ENCODE data around the gene NCF4.

Gene NCF4

GRCh38 chr22:36860821-36861659 is at the start of gene NCF4:
Gene NCF4, plus strand, starts transcription at chr22:36861006. Its CDS starts 166 bp downstream, at chr22:36861172.
- peak; percentile 76 for DNase-seq

GRCh38 chr22:36811094-36811800 is 49.6 kb upstream of the NCF4 start:
- no peak for DNase-seq

- DNase-seq: no peak
Observed at GRCh38 chr22:36814801-36815200, 46.0 kb upstream of the NCF4 start.

GRCh38 chr22:36815558-36816338 is 45.1 kb upstream of the NCF4 start:
- DNase-seq: no peak

GRCh38 chr22:36816339-36816635 is 44.5 kb upstream of the NCF4 start:
- no peak for DNase-seq

- DNase-seq: no peak
Observed at GRCh38 chr22:36816636-36817524, 43.9 kb upstream of the NCF4 start, which contains the start of gene PVALB. Gene PVALB, minus strand, starts transcription at chr22:36817035. Its CDS starts 30 bp downstream, at chr22:36817005.

- DNase-seq: no peak
Observed at GRCh38 chr22:36817525-36817848, 43.3 kb upstream of the NCF4 start.

- DNase-seq: peak; percentile 31
Observed at GRCh38 chr22:36818010-36818642, 42.7 kb upstream of the NCF4 start.

- no peak for DNase-seq
Observed at GRCh38 chr22:36819112-36819511, 41.7 kb upstream of the NCF4 start.

GRCh38 chr22:36822581-36822980 is 38.2 kb upstream of the NCF4 start:
- DNase-seq: no peak

GRCh38 chr22:36823186-36823839 is 37.5 kb upstream of the NCF4 start:
- no peak for DNase-seq

- no peak for DNase-seq
Observed at GRCh38 chr22:36824655-36825054, 36.2 kb upstream of the NCF4 start.

- DNase-seq: no peak
Observed at GRCh38 chr22:36826262-36826661, 34.5 kb upstream of the NCF4 start.

- no peak for DNase-seq
Observed at GRCh38 chr22:36828815-36829214, 32.0 kb upstream of the NCF4 start.

GRCh38 chr22:36829370-36830002 is 31.3 kb upstream of the NCF4 start:
- DNase-seq: no peak

GRCh38 chr22:36830601-36831000 is 30.2 kb upstream of the NCF4 start:
- DNase-seq: no peak

- no peak for DNase-seq
Observed at GRCh38 chr22:36831206-36831605, 29.6 kb upstream of the NCF4 start.

- no peak for DNase-seq
Observed at GRCh38 chr22:36831717-36832116, 29.1 kb upstream of the NCF4 start.

- no peak for DNase-seq
Observed at GRCh38 chr22:36833073-36833472, 27.7 kb upstream of the NCF4 start.

- no peak for DNase-seq
Observed at GRCh38 chr22:36835903-36836302, 24.9 kb upstream of the NCF4 start.

Measured in activated effector memory CD4-positive, alpha-beta T cell treated with anti-CD3 and anti-CD28 coated beads, Interleukin-2, amount 50 U/mL, for 16 hours (primary cell).